Activated naive CD8-positive, alpha-beta T cell (primary cell): Measurements from ENCODE around the gene PTK6.

Source experiments
- H3K27ac Mint-ChIP-seq: one replicate; pipeline ENCODE4 v1.8.0; 2021; ENCODE audit warnings: mixed read lengths
- H3K27me3 Mint-ChIP-seq: one replicate; pipeline ENCODE4 v1.8.0; 2021; ENCODE audit warnings: mixed read lengths
- H3K36me3 Mint-ChIP-seq: one replicate; pipeline ENCODE4 v1.8.0; 2021; ENCODE audit warnings: mixed read lengths
- H3K4me1 Mint-ChIP-seq: one replicate; pipeline ENCODE4 v1.8.0; 2021; ENCODE audit warnings: low read depth, mixed read lengths
- H3K4me3 Mint-ChIP-seq: one replicate; pipeline ENCODE4 v1.8.0; 2021; ENCODE audit warnings: mild to moderate bottlenecking, mixed read lengths
- H3K9me3 Mint-ChIP-seq: one replicate; pipeline ENCODE4 v1.8.0; 2021; ENCODE audit warnings: low read depth, mixed read lengths

The PTK6 gene

GRCh38 chr20:63544958-63545516, 7.9 kb upstream of the PTK6 start:
- H3K4me1 Mint-ChIP-seq = peaks cover 4% of the 10 kb centered on the region
- H3K9me3 Mint-ChIP-seq = no peaks in the 10 kb centered on the region
- no peaks in the 10 kb centered on the region for H3K27me3 Mint-ChIP-seq

GRCh38 chr20:63544241-63544957, 7.2 kb upstream of the PTK6 start:
- Mint-ChIP-seq H3K4me1 (peaks cover 2% of the 10 kb centered on the region), H3K9me3 (no peaks in the 10 kb centered on the region), H3K27me3 (no peaks in the 10 kb centered on the region), H3K36me3 (no peaks in the 10 kb centered on the region), H3K4me3 (no peak overlapping the region), H3K27ac (no peak overlapping the region)

More at GRCh38 chr20:63544958-63545516, 7.9 kb upstream of the PTK6 start:
- Mint-ChIP-seq H3K4me3 (no peak overlapping the region), H3K27ac (no peak overlapping the region), H3K36me3 (no peaks in the 10 kb centered on the region)

GRCh38 chr20:63543733-63544132, 6.6 kb upstream of the PTK6 start:
- Mint-ChIP-seq H3K27me3 (no peaks in the 10 kb centered on the region), H3K9me3 (no peaks in the 10 kb centered on the region), H3K36me3 (no peaks in the 10 kb centered on the region), H3K4me1 (no peaks in the 10 kb centered on the region), H3K4me3 (no peak overlapping the region), H3K27ac (no peak overlapping the region)

- Mint-ChIP-seq H3K27me3 (no peaks in the 10 kb centered on the region), H3K4me1 (no peaks in the 10 kb centered on the region), H3K36me3 (no peaks in the 10 kb centered on the region), H3K9me3 (no peaks in the 10 kb centered on the region), H3K27ac (no peak overlapping the region), H3K4me3 (no peak overlapping the region)
Observed at GRCh38 chr20:63543131-63543530, 6.0 kb upstream of the PTK6 start.

- Mint-ChIP-seq H3K4me1 (no peaks in the 10 kb centered on the region), H3K9me3 (no peaks in the 10 kb centered on the region), H3K27me3 (no peaks in the 10 kb centered on the region), H3K27ac (no peak overlapping the region), H3K4me3 (no peak overlapping the region), H3K36me3 (no peaks in the 10 kb centered on the region)
Observed at GRCh38 chr20:63542696-63543095, 5.5 kb upstream of the PTK6 start.

GRCh38 chr20:63542031-63542559, 4.9 kb upstream of the PTK6 start:
- H3K36me3 Mint-ChIP-seq = no peaks in the 10 kb centered on the region
- H3K4me3 Mint-ChIP-seq = no peak overlapping the region
- no peaks in the 10 kb centered on the region for H3K27me3 Mint-ChIP-seq
- H3K27ac Mint-ChIP-seq = no peak overlapping the region
- no peaks in the 10 kb centered on the region for H3K9me3 Mint-ChIP-seq
- H3K4me1 Mint-ChIP-seq = no peaks in the 10 kb centered on the region

- H3K4me1 Mint-ChIP-seq = peaks cover under 1% of the 10 kb centered on the region
- no peak overlapping the region for H3K4me3 Mint-ChIP-seq
- no peak overlapping the region for H3K27ac Mint-ChIP-seq
- H3K36me3 Mint-ChIP-seq = no peaks in the 10 kb centered on the region
- H3K27me3 Mint-ChIP-seq = no peaks in the 10 kb centered on the region
- H3K9me3 Mint-ChIP-seq = no peaks in the 10 kb centered on the region
Observed at GRCh38 chr20:63541371-63541770, 4.2 kb upstream of the PTK6 start.

GRCh38 chr20:63540417-63541186, 3.4 kb upstream of the PTK6 start:
- Mint-ChIP-seq H3K9me3 (no peaks in the 10 kb centered on the region), H3K36me3 (no peaks in the 10 kb centered on the region), H3K27ac (no peak overlapping the region), H3K4me3 (no peak overlapping the region), H3K27me3 (no peaks in the 10 kb centered on the region), H3K4me1 (peaks cover 2% of the 10 kb centered on the region)

- Mint-ChIP-seq H3K27me3 (no peaks in the 10 kb centered on the region), H3K9me3 (no peaks in the 10 kb centered on the region), H3K4me1 (peaks cover 2% of the 10 kb centered on the region), H3K4me3 (no peak overlapping the region), H3K27ac (no peak overlapping the region), H3K36me3 (no peaks in the 10 kb centered on the region)
Observed at GRCh38 chr20:63539441-63540370, 2.5 kb upstream of the PTK6 start.

GRCh38 chr20:63539092-63539430, 1.9 kb upstream of the PTK6 start:
- no peak overlapping the region for H3K4me3 Mint-ChIP-seq
- no peaks in the 10 kb centered on the region for H3K27me3 Mint-ChIP-seq
- peaks cover 2% of the 10 kb centered on the region for H3K4me1 Mint-ChIP-seq
- no peaks in the 10 kb centered on the region for H3K9me3 Mint-ChIP-seq
- H3K27ac Mint-ChIP-seq = no peak overlapping the region
- H3K36me3 Mint-ChIP-seq = no peaks in the 10 kb centered on the region

- Mint-ChIP-seq H3K27ac (no peak overlapping the region), H3K36me3 (no peaks in the 10 kb centered on the region), H3K9me3 (no peaks in the 10 kb centered on the region), H3K27me3 (no peaks in the 10 kb centered on the region), H3K4me3 (no peak overlapping the region), H3K4me1 (peaks cover 2% of the 10 kb centered on the region)
Observed at GRCh38 chr20:63538204-63539091, 1.3 kb upstream of the PTK6 start.

GRCh38 chr20:63537525-63538203, 488 bp upstream of the PTK6 start:
- Mint-ChIP-seq H3K4me3 (peak overlapping the region; percentile 71), H3K4me1 (peaks cover 2% of the 10 kb centered on the region), H3K27ac (no peak overlapping the region)

GRCh38 chr20:63536241-63536977, 767 bp downstream of the PTK6 start:
- no peaks in the 10 kb centered on the region for H3K36me3 Mint-ChIP-seq
- no peaks in the 10 kb centered on the region for H3K9me3 Mint-ChIP-seq
- no peaks in the 10 kb centered on the region for H3K27me3 Mint-ChIP-seq
- no peak overlapping the region for H3K27ac Mint-ChIP-seq
- no peak overlapping the region for H3K4me3 Mint-ChIP-seq
- peaks cover 2% of the 10 kb centered on the region for H3K4me1 Mint-ChIP-seq

More at GRCh38 chr20:63537525-63538203, 488 bp upstream of the PTK6 start:
- Mint-ChIP-seq H3K9me3 (no peaks in the 10 kb centered on the region), H3K27me3 (no peaks in the 10 kb centered on the region), H3K36me3 (no peaks in the 10 kb centered on the region)
